ENCODE data around the gene ATF2.

The ATF2 gene

DNA sequence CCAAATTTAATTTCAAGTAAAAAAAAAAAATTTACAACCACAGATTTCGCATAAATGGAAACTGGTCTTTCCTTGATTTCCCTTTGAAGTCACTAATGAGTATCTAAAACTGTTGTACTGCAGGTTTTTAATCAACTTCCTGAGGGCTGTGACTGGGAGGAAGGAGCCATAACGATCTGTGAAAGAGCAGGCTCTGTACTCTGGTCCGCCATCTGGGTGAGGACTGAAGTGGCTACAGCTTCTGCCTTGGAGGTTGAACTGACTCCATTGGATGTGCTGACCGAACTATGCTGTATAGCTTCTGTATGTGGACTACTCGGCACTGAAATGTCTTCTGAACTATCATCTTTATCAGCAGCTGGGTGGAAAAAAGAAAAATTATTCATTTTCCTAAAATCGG is 93.5 kb downstream of the ATF2 start:
- FAIRE-seq (no peak), DNase-seq (ENCODE audit: insufficient read length) (no peak)
- TF ChIP-seq TAF1 (IDR thresholded peaks at IDR 0.05; ENCODE audit: borderline replicate concordance, low read depth, low read length) (no peak), POLR2AphosphoS5 (IDR thresholded peaks at IDR 0.05; ENCODE audit: low read depth, low read length) (no peak), POLR2A (IDR thresholded peaks at IDR 0.05; ENCODE audit: low read depth, low read length) (no peak)

DNA sequence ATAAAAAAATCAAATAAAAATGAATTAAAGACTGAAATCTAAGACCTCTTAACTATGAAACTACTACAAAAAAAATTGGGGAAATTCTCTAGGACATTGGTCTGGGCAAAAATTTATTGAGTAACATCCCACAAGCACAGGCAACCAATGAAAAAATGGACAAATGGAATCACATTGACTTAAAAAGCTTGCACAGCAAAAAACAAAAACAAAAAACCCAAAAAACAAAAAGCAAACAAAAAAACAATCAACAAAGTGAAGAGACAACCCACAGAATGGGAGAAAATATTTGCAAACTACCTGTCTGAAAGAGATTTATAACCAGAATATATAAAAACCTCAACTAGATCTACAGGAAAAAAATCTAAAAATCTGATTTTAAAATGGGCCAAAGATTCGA is 99.5 kb downstream of the ATF2 start:
- FAIRE-seq, result no peak
- TF ChIP-seq POLR2AphosphoS5 (IDR thresholded peaks at IDR 0.05; ENCODE audit: low read depth, low read length) (no peak), TAF1 (IDR thresholded peaks at IDR 0.05; ENCODE audit: borderline replicate concordance, low read depth, low read length) (no peak), POLR2A (IDR thresholded peaks at IDR 0.05; ENCODE audit: low read depth, low read length) (no peak)
- DNase-seq (ENCODE audit: insufficient read length), result no peak

DNA sequence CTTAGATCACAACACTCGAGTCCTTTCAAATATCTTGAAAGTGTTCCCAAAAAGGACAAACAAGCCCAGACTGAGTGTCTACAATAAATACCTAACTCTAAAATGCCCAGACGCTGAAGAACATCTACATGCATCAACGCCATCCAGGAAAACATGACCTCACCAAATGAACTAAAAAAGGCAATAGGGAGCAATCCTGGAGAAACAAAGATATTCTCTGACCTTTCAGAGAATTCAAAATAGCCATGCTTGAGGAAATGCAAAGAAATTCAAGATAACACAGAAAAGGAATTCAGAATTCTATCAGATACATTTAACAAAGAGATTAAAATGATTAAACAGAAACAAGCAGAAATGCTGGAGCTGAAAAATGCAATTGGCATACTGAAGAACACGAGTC is 101.6 kb downstream of the ATF2 start:
- FAIRE-seq (no peak), DNase-seq (ENCODE audit: insufficient read length) (no peak)
- TF ChIP-seq TAF1 (IDR thresholded peaks at IDR 0.05; ENCODE audit: borderline replicate concordance, low read depth, low read length) (no peak), POLR2A (IDR thresholded peaks at IDR 0.05; ENCODE audit: low read depth, low read length) (no peak), POLR2AphosphoS5 (IDR thresholded peaks at IDR 0.05; ENCODE audit: low read depth, low read length) (no peak)

GRCh38 chr2:175064797-175065196 is 103.2 kb downstream of the ATF2 start:
- TF ChIP-seq POLR2AphosphoS5 (IDR thresholded peaks at IDR 0.05; ENCODE audit: low read depth, low read length), result no peak
- TF ChIP-seq POLR2A (IDR thresholded peaks at IDR 0.05; ENCODE audit: low read depth, low read length), result no peak
- no peak for TF ChIP-seq TAF1 (IDR thresholded peaks at IDR 0.05; ENCODE audit: borderline replicate concordance, low read depth, low read length)
- DNase-seq (ENCODE audit: insufficient read length) (no peak), FAIRE-seq (no peak)

DNA sequence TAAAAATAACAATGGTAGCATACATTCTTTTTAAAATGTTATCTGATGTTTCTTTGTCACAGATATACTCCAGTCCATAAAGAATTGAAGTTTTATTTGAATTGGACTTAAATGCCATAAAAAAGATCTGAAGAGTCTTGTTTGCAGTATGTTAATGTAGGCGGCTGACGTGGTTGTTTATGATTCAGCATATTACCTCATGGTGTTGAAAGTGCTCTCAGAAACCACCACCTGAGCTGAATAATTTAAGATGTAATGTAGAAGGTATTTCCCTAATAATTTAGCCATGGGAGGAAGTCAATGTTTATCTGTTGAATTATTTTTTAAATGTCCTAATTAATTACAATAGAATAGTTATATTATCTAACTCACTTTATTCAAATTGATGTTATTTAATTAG is 104.3 kb downstream of the ATF2 start:
- TF ChIP-seq POLR2A (IDR thresholded peaks at IDR 0.05; ENCODE audit: low read depth, low read length) (no peak), POLR2AphosphoS5 (IDR thresholded peaks at IDR 0.05; ENCODE audit: low read depth, low read length) (no peak), TAF1 (IDR thresholded peaks at IDR 0.05; ENCODE audit: borderline replicate concordance, low read depth, low read length) (no peak)
- DNase-seq (ENCODE audit: insufficient read length) (no peak), FAIRE-seq (no peak)

DNA sequence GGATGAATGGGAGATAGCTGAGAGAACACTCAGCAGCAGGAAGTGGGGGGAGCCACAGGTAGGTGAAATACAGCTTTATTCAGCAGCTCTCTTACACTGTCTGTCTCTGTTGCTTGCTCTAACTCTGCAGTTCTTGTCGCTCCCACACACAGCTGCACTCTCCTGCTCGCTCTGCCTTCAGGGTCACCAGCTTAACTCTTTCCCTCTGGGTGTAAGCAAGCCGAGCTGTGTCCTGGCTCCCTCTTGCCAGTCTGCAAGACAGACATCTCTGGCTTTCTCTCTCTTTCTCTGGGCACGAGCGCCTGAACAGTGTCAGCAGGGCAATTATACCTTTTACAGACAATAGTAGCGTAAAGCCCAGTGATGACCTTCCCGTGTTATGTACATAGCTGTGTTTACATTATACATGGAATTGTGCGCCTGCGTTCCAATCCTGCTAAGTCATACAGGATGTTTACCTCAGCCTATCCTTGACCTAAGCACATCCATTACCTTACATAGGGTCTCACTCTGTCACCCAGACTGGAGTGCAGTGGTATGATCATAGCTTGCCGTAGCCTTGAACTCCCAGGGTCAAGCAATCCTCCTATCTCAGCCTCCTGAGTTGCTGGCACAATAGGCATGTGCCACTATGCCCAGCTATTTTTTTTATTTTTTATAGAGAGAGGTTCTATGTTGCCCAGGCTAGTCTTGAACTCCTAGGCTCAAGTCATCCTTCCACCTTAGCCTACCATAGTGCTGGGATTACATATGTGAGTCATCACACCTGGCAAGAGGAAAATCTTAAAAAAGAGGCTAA is 105.0 kb downstream of the ATF2 start:
- no peak for TF ChIP-seq POLR2A (IDR thresholded peaks at IDR 0.05; ENCODE audit: low read depth, low read length)
- TF ChIP-seq TAF1 (IDR thresholded peaks at IDR 0.05; ENCODE audit: borderline replicate concordance, low read depth, low read length), result no peak
- TF ChIP-seq POLR2AphosphoS5 (IDR thresholded peaks at IDR 0.05; ENCODE audit: low read depth, low read length), result no peak
- FAIRE-seq, result no peak
- DNase-seq (ENCODE audit: insufficient read length), result no peak

- DNase-seq (ENCODE audit: insufficient read length), result no peak
- TF ChIP-seq POLR2AphosphoS5 (IDR thresholded peaks at IDR 0.05; ENCODE audit: low read depth, low read length) (no peak), TAF1 (IDR thresholded peaks at IDR 0.05; ENCODE audit: borderline replicate concordance, low read depth, low read length) (no peak), POLR2A (IDR thresholded peaks at IDR 0.05; ENCODE audit: low read depth, low read length) (no peak)
- no peak for FAIRE-seq
These were observed 110.8 kb downstream of the ATF2 start for GRCh38 chr2:175057078-175057685.

- no peak for FAIRE-seq
- no peak for DNase-seq (ENCODE audit: insufficient read length)
- no peak for TF ChIP-seq TAF1 (IDR thresholded peaks at IDR 0.05; ENCODE audit: borderline replicate concordance, low read depth, low read length)
- TF ChIP-seq POLR2A (IDR thresholded peaks at IDR 0.05; ENCODE audit: low read depth, low read length), result no peak
- TF ChIP-seq POLR2AphosphoS5 (IDR thresholded peaks at IDR 0.05; ENCODE audit: low read depth, low read length), result no peak
These were observed 112.0 kb downstream of the ATF2 start for GRCh38 chr2:175055993-175056392.

DNA sequence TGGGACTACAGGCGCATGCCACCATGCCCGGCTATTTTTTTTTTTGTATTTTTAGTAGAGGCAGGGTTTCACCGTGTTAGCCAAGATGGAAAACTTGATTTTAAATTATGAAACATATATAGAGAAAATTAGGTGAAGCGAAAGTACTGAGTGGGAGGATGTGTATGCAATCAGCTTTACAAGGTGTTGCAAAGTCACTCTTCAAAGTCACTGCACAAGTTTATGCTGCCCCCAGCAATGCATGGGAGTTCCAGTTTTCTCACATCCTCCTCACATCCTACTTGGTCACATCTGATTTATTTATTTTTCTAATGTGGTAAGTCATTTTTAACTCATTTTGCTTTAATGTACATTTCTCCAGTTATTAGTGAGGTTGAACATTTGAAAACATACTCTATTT is 113.7 kb downstream of the ATF2 start:
- FAIRE-seq, result peak; percentile 14
- no peak for DNase-seq (ENCODE audit: insufficient read length)
- no peak for TF ChIP-seq POLR2A (IDR thresholded peaks at IDR 0.05; ENCODE audit: low read depth, low read length)
- no peak for TF ChIP-seq TAF1 (IDR thresholded peaks at IDR 0.05; ENCODE audit: borderline replicate concordance, low read depth, low read length)

DNA sequence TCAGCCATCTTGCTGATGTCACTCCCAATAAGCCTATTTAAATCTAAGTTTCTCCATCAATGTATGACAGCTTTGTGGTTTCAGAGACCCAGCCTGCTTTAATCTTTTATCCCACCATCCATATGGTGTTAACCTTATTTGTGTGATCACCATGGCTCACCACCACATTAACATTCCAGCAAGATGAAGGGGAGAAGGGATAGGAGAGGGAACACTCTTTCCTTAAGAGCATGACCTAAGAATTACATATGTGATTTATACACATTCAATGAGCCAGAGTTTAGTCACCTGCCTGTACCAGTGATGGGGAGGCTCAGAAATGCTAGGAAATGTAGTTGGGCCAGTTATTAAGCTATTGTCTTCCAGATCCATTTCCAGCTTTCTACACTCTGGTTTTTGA is 118.3 kb downstream of the ATF2 start:
- DNase-seq (ENCODE audit: insufficient read length) (no peak), FAIRE-seq (no peak)
- TF ChIP-seq TAF1 (IDR thresholded peaks at IDR 0.05; ENCODE audit: borderline replicate concordance, low read depth, low read length) (no peak), POLR2AphosphoS5 (IDR thresholded peaks at IDR 0.05; ENCODE audit: low read depth, low read length) (no peak), POLR2A (IDR thresholded peaks at IDR 0.05; ENCODE audit: low read depth, low read length) (no peak)

- no peak for DNase-seq (ENCODE audit: insufficient read length)
- no peak for FAIRE-seq
- TF ChIP-seq POLR2AphosphoS5 (IDR thresholded peaks at IDR 0.05; ENCODE audit: low read depth, low read length), result no peak
These were observed 119.7 kb downstream of the ATF2 start for GRCh38 chr2:175048275-175048674.

DNA sequence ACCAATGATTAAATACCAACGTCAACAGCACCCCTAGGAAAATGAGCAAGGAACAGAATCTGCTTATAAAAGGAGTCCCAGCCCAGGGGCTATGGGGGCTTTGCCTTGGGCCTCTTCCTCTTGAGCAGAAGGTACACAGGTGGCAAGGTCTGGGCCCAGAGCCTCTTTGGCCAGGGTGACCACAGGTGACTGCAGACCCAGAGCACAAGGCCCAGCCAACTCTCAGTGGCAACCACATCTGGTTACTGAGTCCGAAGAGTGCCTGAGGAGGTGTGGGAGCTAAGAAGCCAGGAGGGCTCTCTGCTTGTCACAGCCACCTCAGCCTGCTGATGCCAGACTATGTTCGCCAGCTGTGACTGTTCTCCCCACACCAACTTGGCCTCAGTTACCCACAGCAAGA is 128.5 kb downstream of the ATF2 start:
- FAIRE-seq, result no peak
- no peak for DNase-seq (ENCODE audit: insufficient read length)
- TF ChIP-seq TAF1 (IDR thresholded peaks at IDR 0.05; ENCODE audit: borderline replicate concordance, low read depth, low read length), result no peak
- TF ChIP-seq POLR2AphosphoS5 (IDR thresholded peaks at IDR 0.05; ENCODE audit: low read depth, low read length), result no peak
- TF ChIP-seq POLR2A (IDR thresholded peaks at IDR 0.05; ENCODE audit: low read depth, low read length), result no peak
